ENCODE measurements around the gene GPRC5D.

GRCh38 chr12:12922978-12923377 lies 29.0 kb downstream of the GPRC5D start:
- no peak for TF ChIP-seq CTCF (IDR thresholded peaks at IDR 0.05)
- no peak for TF ChIP-seq POLR2A (IDR thresholded peaks at IDR 0.05)
